G401 (cell line): ENCODE data around the gene APLF. TPM values are rescaled to one million over a fixed set of nuclear protein-coding genes. Genes with fewer than 3 reads are reported as not detected.
"Not testable (repeated sequence)": the region's sequence is repeated elsewhere in the genome, so short reads cannot be mapped to it uniquely, and the experiment has no call there.

Experiments
- DNase-seq: peaks from one replicate; pipeline ENCODE4 v3.0.0-alpha.2; 2015; ENCODE audit warnings: low spot score
- in situ Hi-C: cut with HindIII; loops from 2 replicates; pipeline ENCODE4 v1.10.0; 2016; ENCODE audit warnings: low sequenced_read_pairs, mixed read lengths
- total RNA-seq: library from RNA; depleted of rRNA; stranded (reverse); fragments of >200 nt; shearing (Covaris generic); gene quantifications from 2 replicates; pipeline ENCODE4 v1.2.3, GENCODE V29; 2014

APLF gene
- total RNA-seq, 1 experiment from 2014 or later, result 0.58 TPM

DNA sequence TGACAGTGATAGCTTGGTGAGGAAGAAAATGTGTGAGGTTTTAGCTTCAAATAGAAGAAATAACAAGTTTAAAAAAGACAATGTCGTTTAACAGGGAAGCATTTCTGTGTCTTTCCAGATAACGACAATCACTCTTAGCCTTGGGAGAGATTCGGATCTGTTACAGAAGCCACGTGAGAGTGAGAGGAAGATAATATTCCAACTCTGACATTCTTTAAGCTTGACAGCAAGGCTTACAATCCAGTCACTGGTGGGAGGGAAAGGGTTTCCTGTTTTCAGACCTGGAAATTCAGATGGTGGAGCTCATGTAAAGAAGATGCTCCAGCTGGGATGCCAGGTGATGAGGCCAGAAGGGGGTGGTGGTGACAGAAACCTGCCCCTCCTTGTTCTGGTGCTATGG is 31.1 kb upstream of the APLF start:
- in situ Hi-C loops, result no loop called here

DNA sequence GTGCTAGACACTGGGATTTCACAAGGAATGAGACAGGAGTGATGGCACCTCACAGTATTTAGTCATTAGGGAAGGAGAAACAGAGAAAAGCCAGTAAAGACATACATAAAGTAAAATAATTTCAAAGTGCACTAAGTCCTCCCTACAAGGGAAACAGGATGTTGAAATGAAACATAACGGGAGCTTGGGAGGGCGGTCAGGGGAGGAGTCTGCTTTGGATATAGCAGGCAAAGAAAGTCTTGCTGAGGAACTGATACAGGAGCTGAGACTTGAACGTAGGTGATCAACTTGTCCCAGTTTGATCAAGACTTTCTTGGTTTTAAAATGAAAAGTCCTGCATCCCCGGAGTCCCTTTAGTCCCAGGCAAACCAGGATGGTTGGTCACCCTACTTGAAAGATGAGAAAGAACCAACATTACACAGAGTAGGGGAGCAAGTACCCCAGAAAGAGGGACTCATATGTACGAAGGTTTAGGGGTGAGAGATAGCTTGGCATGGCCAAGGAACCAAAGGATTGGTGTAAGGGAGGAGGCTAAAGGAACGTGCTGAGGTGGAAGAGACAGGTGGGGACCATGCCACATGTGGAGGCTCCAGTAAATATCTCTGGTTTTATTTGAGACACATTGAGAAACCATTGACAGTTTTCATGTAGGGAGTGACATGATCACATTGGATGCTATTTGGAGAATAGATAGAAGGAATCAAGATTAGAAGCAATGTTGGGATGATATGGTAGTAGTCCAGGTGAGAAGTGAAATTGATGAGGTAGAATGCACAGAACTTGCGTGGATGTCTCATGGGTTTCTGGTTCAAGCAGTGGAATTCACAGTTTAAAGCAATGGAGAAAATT is 28.7 kb upstream of the APLF start:
- no peak for DNase-seq
- in situ Hi-C loops, result no loop called here

More for the DNA sequence above, 31.1 kb upstream of the APLF start:
- DNase-seq, result peak; percentile 59

DNA sequence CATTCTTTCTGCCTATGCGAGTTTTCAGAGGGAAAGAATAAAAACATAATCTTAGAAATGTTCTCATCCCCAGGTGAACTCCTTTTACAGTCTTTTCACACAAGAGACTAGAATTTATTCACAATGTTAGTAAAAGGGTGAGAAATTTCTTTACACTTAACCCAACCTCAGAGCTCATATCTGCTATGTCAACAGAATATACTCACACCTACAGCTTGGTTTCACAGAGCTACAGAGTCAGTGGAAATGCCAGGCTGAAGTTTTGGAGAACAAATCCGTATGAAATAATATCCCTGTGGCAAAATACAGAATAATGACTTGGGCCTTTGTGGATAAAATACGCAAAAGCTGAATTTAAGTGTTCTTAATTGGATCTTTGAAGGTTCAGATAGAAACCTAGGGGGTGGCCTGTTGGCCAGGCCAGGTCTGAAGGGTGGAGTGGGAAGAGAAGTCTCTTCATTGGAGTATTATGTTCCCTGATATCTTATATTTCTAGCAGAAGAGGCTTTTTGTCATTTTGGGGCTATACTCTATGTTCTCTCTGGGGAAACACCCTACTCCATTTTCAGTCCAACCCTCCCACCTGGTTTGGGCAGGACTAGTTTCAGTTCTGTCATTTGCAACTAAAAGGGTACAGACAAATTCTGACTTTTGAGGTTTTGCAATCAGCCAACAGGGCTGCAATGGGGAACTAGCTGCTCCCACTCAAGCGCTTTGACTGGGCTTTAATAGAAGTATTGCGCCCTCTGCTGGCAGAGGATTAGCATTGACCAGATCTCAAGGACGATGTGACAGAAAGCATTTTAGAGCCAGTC is 26.0 kb upstream of the APLF start:
- peak; percentile 93 for DNase-seq
- in situ Hi-C loops, result no loop called here

DNA sequence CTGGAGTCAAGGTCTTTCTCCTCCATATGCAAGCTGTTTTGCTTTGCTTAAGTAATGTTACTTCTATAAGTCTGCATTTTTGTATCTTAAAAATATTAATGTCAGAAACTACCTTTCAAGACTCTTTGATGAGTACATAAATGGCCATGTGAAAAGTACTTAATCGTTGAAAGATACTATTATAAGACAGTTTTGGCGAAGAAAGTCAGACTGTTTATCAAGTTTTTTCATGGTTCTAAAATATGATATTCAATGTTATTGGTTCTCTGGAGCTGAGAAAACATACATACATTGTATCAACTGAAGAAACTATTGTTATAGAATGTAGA is 25.4 kb upstream of the APLF start:
- in situ Hi-C loops, result no loop called here
- DNase-seq, result no peak

DNA sequence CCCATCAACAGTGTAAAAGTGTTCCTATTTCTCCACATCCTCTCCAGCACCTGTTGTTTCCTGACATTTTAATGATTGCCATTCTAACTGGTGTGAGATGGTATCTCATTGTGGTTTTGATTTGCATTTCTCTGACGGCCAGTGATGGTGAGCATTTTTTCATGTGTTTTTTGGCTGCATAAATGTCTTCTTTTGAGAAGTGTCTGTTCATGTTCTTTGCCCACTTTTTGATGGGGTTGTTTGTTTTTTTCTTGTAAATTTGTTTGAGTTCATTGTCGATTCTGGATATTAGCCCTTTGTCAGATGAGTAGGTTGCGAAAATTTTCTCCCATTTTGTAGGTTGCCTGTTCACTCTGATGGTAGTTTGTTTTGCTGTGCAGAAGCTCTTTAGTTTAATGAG is 21.0 kb upstream of the APLF start:
- DNase-seq, in situ Hi-C loops: not testable (repeated sequence)

DNA sequence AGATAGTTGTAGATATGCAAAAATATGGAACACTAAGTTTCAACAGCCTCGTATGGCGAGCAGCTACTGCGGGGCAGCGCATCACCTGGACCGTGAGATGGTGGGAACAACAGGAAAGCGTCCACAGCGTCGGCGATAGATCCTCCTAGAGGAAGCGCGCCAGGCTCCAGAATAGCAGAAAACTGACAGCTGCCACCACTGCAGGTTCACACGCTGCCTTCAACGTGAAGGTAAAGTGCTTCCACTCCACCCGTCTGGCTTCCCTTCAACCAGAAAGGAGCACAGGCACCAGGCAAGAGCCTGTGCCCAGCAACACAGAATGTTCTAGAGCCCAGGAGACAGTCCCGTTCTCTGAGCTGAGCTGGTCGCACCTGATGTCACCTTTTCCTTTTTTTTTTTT is 20.3 kb upstream of the APLF start:
- in situ Hi-C loops, result no loop called here
- DNase-seq, result no peak

DNA sequence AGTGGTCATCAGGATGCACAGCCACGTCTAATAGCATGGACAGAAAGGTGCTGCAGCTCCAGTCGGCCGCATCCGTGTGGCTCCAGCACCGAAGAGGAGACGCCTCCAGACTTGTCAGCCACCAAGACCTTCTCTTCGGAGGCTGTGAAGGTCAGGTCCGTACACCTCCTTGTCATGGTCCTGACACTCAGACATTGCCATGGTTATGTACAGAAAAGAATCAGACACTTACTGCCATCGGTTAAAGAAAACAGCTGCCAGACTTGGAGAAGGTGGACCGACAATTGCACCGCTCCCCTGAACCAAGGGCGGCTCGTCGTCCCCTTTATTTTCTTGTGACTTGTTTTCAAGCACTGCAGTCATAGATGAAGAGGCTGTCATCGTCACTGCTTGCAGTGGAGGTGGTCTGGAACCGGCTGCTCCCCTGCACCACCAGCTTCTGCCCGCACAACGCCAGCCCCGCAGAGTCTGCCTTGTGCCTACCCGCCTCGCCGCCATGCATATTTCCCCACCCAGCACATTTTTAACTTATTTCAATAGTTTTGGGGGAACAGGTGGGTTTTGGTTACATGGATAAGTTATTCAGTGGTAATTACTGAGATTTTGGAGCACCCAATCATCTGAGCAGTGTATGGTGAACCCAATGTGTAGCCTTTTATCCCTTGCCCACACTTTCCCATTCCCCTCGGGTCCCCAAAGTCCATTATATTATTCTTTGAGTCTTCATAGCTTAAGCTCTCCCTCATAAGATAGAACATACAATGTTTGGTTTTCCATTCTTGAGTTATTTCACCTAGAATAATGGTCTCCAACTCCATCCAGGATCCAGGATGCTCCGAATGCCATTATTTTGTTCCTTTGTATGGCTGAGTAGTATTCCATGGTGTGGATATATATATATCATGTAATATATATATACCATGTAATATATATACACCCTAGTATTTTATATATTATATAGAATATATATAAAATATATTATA is 18.4 kb upstream of the APLF start:
- in situ Hi-C loops, result no loop called here

DNA sequence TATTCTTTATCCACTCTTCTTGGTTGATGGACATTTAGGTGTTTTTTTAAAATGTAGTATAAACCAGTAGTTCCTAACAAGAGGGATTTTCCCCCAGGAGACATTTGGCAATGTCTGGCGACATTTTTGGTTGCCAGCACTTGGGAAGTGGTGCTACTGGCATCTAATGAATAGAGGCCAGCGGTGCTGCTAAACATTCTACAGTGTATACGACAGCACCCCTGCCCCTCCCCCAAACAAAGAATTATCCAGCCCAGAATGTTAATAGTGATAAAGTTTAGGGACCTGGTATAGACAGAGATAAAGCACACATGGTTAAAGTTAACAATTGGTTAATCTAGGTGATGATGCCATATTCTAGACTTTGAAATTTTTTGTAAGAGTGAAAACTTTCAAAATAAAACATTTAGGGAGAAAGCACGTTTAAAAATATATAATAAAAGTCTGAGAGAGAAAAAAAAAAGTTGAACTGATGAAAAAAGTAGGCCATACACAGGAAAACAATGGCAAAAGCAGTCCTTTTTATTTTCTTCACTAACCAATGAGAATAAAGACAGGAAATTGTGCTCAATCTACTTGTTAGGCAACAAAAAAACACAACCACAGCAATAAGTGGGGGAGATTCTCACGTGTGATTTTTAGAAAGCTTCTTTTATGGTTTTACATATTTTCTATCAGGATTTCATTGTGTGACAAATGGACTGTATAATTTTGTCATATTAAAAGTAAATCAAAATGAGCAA is 15.1 kb upstream of the APLF start:
- no peak for DNase-seq
- in situ Hi-C loops, result no loop called here

More for the DNA sequence above, 18.4 kb upstream of the APLF start:
- DNase-seq, result no peak

DNA sequence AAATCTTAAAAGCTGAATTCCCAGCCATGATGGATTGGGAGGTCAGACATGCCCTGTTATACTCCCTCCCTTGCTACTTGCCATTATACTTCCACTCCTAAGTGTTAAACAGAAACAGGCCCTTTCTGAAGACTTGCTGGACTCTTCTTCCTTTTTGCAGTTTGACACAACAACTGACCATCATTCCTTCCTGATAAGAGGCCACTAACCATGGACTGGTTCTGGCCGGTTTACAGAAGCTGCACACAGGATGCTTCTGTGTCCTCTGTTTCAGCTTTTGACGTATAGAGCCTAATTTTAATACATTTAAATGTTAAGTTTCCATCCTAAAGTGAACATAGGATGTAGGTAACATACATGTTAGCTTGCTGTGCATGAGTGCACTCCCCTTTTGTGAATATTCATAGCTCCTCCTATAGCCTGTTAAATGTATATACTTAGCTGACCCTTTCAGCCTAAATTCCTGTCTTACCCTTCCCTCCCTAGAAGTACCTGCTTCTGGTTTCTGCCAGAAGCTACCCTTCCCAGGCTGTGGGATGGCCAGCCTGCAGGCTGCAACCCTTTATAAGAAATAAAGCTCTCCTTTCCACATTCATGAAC is 13.5 kb upstream of the APLF start:
- in situ Hi-C loops, result no loop called here
- no peak for DNase-seq

DNA sequence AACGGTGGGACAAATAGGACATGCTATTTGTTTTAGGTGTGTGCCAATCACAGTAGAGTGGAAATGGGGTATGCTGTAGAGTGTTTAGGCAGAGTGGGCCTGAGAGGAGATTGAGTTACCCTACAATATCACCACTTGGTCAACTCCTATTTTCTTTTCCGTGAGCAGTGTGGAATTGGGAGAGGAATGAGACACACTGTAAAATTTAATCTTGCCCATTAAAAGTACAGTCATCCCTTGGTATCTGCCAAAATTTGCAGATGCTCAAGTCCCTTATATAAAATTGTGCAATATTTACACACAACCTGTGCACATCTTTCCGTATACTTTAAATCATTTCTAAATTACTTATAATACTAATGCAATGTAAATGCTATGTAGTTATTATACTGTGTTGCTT is 12.7 kb upstream of the APLF start:
- in situ Hi-C loops, result no loop called here
- no peak for DNase-seq

DNA sequence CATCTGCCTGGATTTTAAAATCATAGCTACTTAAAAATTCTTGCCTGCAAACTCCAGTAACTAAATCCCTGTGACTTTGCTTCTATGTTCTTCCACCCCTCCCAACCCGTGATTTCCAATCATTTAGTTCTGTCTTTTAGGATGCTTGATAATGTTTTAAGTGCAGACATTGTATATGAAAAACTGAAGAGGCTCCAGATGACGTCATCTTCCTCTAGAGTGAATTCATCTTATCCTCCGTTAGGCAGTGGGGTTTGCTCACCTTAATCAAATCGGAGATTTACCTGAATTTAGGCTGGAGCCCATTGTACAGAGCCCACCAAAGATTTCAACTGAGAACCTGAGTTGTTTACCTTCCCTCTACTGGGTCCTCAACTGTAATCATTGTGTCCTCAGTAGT is 11.2 kb upstream of the APLF start:
- DNase-seq, result no peak
- in situ Hi-C loops, result no loop called here

DNA sequence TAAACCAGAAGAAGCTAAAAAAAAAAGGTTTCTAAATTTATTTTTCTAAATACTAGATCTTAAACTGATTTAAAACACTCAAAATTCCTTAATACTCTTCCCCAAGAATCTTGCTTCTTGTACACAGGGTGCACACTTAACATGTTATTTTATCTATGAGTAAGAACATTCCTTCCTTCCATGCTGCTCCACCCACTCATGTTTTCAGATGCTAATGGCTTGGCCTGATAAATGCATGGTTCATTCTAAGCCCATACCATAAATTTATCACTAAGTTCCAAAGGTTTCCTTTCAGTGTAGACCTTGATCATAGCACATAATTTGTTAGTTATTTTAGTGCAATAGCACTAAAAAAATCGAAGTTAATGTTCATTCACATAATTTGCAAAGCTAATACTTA is 8.4 kb upstream of the APLF start:
- no peak for DNase-seq
- in situ Hi-C loops, result no loop called here

DNA sequence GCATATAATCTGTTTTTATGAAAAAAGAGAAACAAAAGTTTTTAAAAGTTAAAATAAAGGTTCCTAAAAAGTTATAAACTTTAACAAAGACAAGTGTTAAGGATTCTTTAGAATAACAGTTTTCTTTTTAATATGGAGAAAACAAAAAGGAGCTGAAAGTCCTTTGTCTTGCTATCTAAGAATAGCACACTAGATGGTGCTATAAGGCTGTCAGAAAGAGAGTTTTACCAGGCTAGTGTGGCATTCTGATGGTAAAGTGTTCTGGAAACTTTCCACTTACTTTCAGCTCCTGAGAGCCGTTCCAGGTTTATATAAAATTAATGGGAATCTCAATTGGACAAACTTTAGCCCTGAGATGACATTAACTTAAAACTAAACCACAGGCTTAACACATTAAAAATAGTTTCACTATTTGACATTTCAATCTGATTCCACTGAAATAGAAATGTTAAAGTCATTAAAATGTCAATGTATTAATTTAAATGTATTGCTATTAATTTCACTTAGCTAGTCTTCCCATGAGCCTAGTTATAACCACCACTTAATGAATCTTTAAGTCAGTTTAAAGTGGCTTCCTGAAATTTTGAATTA is 4.0 kb upstream of the APLF start:
- in situ Hi-C loops, result no loop called here
- DNase-seq, result peak; percentile 56

DNA sequence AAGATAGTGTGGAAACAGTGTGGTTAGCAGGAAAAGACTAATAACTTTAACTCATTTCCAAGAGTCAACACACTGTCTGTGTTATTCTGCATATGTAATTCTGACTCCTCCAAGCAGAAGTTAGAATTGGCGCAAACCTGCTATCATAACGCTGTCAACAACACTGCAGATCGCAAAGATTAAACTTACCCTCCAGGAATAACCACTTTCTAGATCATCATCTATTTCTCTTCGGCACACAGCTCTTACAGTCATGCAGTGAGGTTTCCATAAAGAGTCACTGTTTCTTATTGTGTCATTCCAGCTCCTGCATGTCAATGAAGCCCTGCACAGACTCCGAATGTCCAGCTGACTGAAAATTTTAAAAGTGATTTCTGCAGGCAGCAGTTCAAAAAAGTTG is 2.7 kb upstream of the APLF start:
- DNase-seq, result no peak
- in situ Hi-C loops, result no loop called here

DNA sequence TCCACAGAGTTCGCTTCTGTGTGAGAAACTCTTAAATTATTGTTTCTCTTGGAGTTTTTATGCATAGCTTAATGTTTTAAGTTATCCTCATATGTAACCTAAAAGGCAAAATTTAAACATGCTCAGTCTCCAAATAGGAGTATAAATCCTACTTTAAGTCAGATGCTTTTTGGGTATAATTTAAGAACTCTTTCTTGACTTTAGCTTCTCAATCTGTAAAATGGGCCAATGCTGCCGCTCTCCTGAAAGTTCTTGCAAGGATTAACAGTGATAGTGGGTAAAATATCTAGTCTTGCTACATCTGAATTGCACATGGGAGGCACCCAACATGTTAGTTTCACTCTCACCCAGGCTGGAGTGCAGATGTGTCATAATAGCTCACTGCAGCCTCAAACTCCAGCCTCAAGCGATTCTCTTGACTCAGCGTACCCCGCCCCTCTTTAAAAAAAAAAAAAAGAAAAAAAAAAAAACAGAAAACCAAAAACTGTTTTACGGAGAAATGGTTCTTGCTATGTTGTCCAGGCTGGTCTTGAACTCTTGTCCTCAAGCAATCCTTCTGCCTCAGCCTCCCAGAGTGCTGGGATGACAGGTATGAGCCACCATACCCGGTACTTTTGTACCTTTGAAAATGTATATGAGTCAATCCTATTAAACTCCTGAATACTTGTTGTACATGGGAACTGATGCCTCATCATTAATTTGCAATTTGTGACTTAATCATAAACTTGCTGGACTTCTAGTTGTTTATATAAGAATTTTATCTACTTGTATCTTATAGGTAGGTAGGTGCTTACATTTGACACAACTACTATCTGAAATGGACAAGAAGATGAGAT is 2.1 kb upstream of the APLF start:
- in situ Hi-C loops, result no loop called here

DNA sequence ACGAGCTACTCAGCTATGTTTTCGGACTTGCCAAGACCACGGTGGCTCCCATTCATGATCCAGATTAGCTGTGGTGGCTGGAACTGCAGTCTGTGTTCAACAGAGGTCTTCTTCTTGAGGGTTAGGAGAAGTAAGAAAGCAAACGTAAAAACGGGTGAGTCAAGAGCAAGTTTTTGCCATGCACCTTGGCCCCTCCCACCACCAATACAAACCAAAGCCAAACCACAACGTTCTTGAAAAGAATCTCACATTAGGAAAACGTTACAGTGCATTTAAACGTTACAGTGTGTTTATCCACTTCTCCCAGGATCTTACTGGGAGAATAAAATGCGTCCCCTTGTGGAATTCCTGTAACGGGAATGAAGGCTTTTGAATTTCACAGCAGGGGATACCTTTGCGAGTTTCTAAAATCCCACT is 1.0 kb upstream of the APLF start:
- in situ Hi-C loops, result no loop called here
- DNase-seq, result peak; percentile 49

More for the DNA sequence above, 2.1 kb upstream of the APLF start:
- no peak for DNase-seq

DNA sequence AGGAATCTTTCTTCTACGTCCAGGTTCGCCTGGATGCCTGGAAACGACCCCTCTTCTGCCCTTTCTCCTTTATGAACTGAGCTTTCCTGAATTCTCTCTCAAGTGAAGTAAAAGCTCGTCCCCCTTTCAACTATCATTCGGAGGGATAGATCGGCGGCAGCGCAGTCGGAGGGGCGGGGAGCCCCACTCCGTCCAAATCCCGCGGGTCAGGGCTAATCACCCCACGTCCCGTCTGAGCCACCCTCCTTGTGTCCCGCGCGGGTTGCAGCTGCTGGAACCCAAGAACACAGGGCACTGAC is 658 bp upstream of the APLF start:
- in situ Hi-C loops, result no loop called here
- DNase-seq, result no peak
